K562 (cell line): Measurements from ENCODE around the gene VGLL1. TPM values are rescaled to one million over a fixed set of nuclear protein-coding genes. Genes with fewer than 3 reads are reported as not detected.

Source experiments
- ATAC-seq: fragments of 200-7000 bp; cut with Tn5 transposase; 3 replicates; pipeline ENCODE4 v1.9.1; 2020; ENCODE audit warnings: moderate library complexity
- BruUV-seq: library from RNA; stranded (reverse); fragments of 400-500 nt; replicated peaks from 2 replicates; lab custom pipeline; 2021; lab: Mats Ljungman, UMichigan
- CTCF ChIA-PET: fragments of 300-600 bp; formaldehyde crosslinking; extraction: SDS; loops from one replicate; lab custom pipeline; 2021; ENCODE audit warnings: low intra/inter-chr PET ratio; lab: Yijun Ruan, JAX
- POLR2A ChIA-PET: fragments of 300-600, 350-650 bp; sonication (Branson Sonifier 250); formaldehyde crosslinking; extraction: SDS; loops from one replicate; lab custom pipeline; 2021; ENCODE audit warnings: antibody characterized with exemption, inconsistent platforms; lab: Yijun Ruan, JAX
- DNase-seq, 4 experiments: peaks; one replicate each; pipeline versions ENCODE4 v3.0.0 to v3.0.0-alpha.2; 2011 to 2018; ENCODE audit warnings: low spot score in 3 of 4, mixed read lengths in 3 of 4; ENCODE audit errors: extremely low read depth in 1 of 4
- FAIRE-seq: peaks from 2 replicates; lab custom pipeline; 2011; peaks lifted over from hg19 to GRCh38; lab: Jason Lieb, UNC
- H2AFZ ChIP-seq: 2 replicates; pipeline ENCODE4 v1.6.0; 2011; ENCODE audit warnings: low read depth, low read length, control low read depth, inconsistent platforms
- H3K27ac ChIP-seq: fragments of 200-600 bp; 3 replicates; pipeline ENCODE4 v1.8.0; 2011; ENCODE audit warnings: low read depth, mild to moderate bottlenecking, control low read depth, inconsistent platforms, low read length, moderate library complexity, mixed read lengths; ENCODE audit errors: extremely low read depth
- H3K27me3 ChIP-seq, 2 experiments: fragments of 300-600 bp in 1 of 2; 2 replicates in 1 of 2; 3 replicates in 1 of 2; pipeline versions ENCODE4 v1.6.0 to v1.8.0; 2011; ENCODE audit warnings: inconsistent platforms in 2 of 2, low read length in 2 of 2, mild to moderate bottlenecking in 1 of 2, mixed read lengths in 1 of 2, moderate library complexity in 1 of 2; ENCODE audit not compliant: control insufficient read depth in 2 of 2, insufficient read depth in 2 of 2
- H3K36me3 ChIP-seq: fragments of 300-600 bp; 3 replicates; pipeline ENCODE4 v1.8.0; 2011; ENCODE audit warnings: mild to moderate bottlenecking, low read length, inconsistent platforms; ENCODE audit not compliant: control insufficient read depth, insufficient read depth
- H3K4me1 ChIP-seq, 2 experiments: fragments of 200-600 bp in 1 of 2; replicated peaks in 1 of 2; 2 replicates in 1 of 2; 3 replicates in 1 of 2; pipeline versions ENCODE4 v1.5.1 to v1.8.0; 2011; ENCODE audit warnings: inconsistent platforms in 2 of 2, low read length in 2 of 2, mild to moderate bottlenecking in 1 of 2, mixed read lengths in 1 of 2, moderate library complexity in 1 of 2; ENCODE audit not compliant: control insufficient read depth in 2 of 2, insufficient read depth in 2 of 2
- H3K4me2 ChIP-seq: 2 replicates; pipeline ENCODE4 v1.6.1; 2011; ENCODE audit warnings: low read length, control low read depth, inconsistent platforms, mixed read lengths; ENCODE audit not compliant: insufficient read depth
- H3K4me3 ChIP-seq: fragments of 200-600 bp; sonication (generic), shearing (Covaris generic); 2 replicates; pipeline ENCODE4 v1.5.1; 2016; ENCODE audit warnings: control low read depth, inconsistent platforms
- H3K79me2 ChIP-seq: fragments of 200-600 bp; 3 replicates; pipeline ENCODE4 v1.8.0; 2011; ENCODE audit warnings: low read length, inconsistent platforms; ENCODE audit not compliant: control insufficient read depth, insufficient read depth
- H3K9ac ChIP-seq, 2 experiments: 2 replicates each; pipeline versions ENCODE4 v1.6.0 to v1.6.1; 2011; ENCODE audit warnings: low read depth in 2 of 2, low read length in 2 of 2, control low read depth in 1 of 2, inconsistent platforms in 1 of 2, mild to moderate bottlenecking in 1 of 2, mixed read lengths in 1 of 2; ENCODE audit not compliant: insufficient read depth in 1 of 2
- H3K9me1 ChIP-seq: one replicate; pipeline ENCODE4 v1.6.0; 2011; ENCODE audit warnings: inconsistent platforms, mild to moderate bottlenecking, low read length, moderate library complexity; ENCODE audit not compliant: control insufficient read depth, insufficient read depth
- H3K9me3 ChIP-seq: replicated peaks from 2 replicates; pipeline ENCODE4 v1.5.1; 2011; ENCODE audit warnings: low read depth, low read length, inconsistent platforms; ENCODE audit not compliant: control insufficient read depth, insufficient read depth
- H4K20me1 ChIP-seq: replicated peaks from 2 replicates; pipeline ENCODE4 v1.6.1; 2011; ENCODE audit warnings: low read length, inconsistent platforms, mixed read lengths; ENCODE audit not compliant: control insufficient read depth, insufficient read depth
- FOSL1 ChIP-seq: fragments of 200-800 bp; sonication (Bioruptor generic); conservative IDR thresholded peaks from 2 replicates; pipeline ENCODE4 v1.6.1; 2016; ENCODE audit warnings: missing genetic modification characterization, missing compliant biosample characterization
- PHTF2 ChIP-seq: fragments of 250-450 bp; sonication (Bioruptor Pico); IDR thresholded peaks from 2 replicates; pipeline ENCODE4 v1.5.0; 2021; ENCODE audit warnings: mild to moderate bottlenecking
- SIN3B ChIP-seq: fragments of 450-650 bp; IDR thresholded peaks from 2 replicates; pipeline ENCODE4 v1.6.1; 2017; ENCODE audit warnings: low read depth, mild to moderate bottlenecking, moderate library complexity
- ZBED1 ChIP-seq: IDR thresholded peaks from 2 replicates; pipeline ENCODE4 v1.6.1; 2014
- ZKSCAN3 ChIP-seq: fragments of 250-450 bp; sonication (Bioruptor Pico); IDR thresholded peaks from 2 replicates; pipeline ENCODE4 v1.4.0; 2020
- WGBS: fragments of 100-300 bp; shearing (Covaris generic); methylation state at CpG from one replicate; pipeline ENCODE4 v1.1.6; 2016; ENCODE audit warnings: low coverage, mixed read lengths; ENCODE audit not compliant: insufficient coverage; ENCODE audit errors: missing lambda C conversion rate; 5-methylcytosine and 5-hydroxymethylcytosine counted together
- in situ Hi-C: fragments of 300-500 bp; cut with MboI; formaldehyde crosslinking; loops from 4 replicates; pipeline ENCODE4 v1.15.0; 2018; ENCODE audit warnings: inconsistent platforms, mixed read lengths
- intact Hi-C: fragments of 100-400 bp; cut with micrococcal nuclease; formaldehyde crosslinking; loops from 2 replicates; pipeline ENCODE4 v1.14.2; 2022
- polyA plus RNA-seq, 8 experiments: library from polyadenylated mRNA; depleted of rRNA in 4 of 8; stranded (reverse) in 5 of 8; unstranded in 3 of 8; fragments of >200 nt; fragmentation: Nextera tagmentation in 2 of 8; fragmentation: Illumina TruSeq in 1 of 8; extraction: Ambion mirVana in 2 of 8; extraction: Trizol in 1 of 8; gene quantifications; 2 replicates each; pipeline versions ENCODE4 v1.2.1 to v1.2.3, GENCODE V29; 2011 to 2014; ENCODE audit warnings: inconsistent platforms in 1 of 8, missing spikeins in 1 of 8
- total RNA-seq, 7 experiments: library from RNA; depleted of rRNA in 6 of 7; stranded (reverse); fragments of >200 nt in 6 of 7; fragmentation: Illumina TruSeq in 2 of 7; extraction: Trizol in 2 of 7; gene quantifications; 2 replicates each; pipeline versions ENCODE4 v1.2.1 to v1.2.3, GENCODE V29; 2011 to 2021; ENCODE audit warnings: low replicate concordance in 1 of 7
- TF ChIP-seq, protein P1 (sequence below): IDR thresholded peaks from 2 replicates; pipeline ENCODE4 v1.6.1; 2012; ENCODE audit warnings: low read depth, low read length, improper control_type of control experiment, borderline replicate concordance

VGLL1 gene
- total and polyA plus RNA-seq, 9 of the 15 experiments (the other 6 are each of a cell fraction or from before 2014, with no cell fraction given) = not detected

GRCh38 chrX:136588036-136588435, 56.0 kb downstream of the VGLL1 start (continued):
- TF ChIP-seq SIN3B (no peak), ZKSCAN3 (no peak)

DNA sequence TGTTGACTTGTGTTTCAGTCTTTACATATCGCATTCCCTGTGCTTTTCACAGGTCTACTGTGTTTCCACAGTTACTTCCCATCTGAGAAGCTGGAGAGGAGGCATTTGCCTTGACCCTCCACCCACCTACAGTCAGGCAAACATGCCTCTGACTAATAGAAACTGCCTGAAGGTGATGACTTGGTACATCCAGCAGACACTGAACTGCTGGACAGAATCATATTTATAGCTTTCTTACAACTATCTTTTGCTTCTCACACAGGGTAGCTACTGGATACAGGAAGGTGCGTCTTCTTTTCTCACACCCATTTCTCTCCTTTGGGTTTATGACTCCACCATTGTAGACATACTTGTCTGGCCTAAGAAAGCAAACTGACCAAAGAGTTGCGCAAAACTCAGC, 58.0 kb downstream of the VGLL1 start:
- ChIA-PET CTCF (no interaction called here), POLR2A (no interaction called here)
- no peak for FAIRE-seq
- no peaks in the 10 kb centered on the region for H3K9me3 ChIP-seq
- intact Hi-C loops = no loop called here
- DNase-seq = no peak
- ATAC-seq = no peak
- no peak overlapping the region for H2AFZ ChIP-seq
- H3K9ac ChIP-seq = no peak overlapping the region
- in situ Hi-C loops = no loop called here
- no peaks in the 10 kb centered on the region; a peak in 1 of 5 replicates for H3K27me3 ChIP-seq
- no peaks in the 10 kb centered on the region for H4K20me1 ChIP-seq
- H3K79me2 ChIP-seq = no peaks in the 10 kb centered on the region
- no peaks in the 10 kb centered on the region for H3K4me1 ChIP-seq
- BruUV-seq = no TSS peak
- H3K4me3 ChIP-seq = no peak overlapping the region
- no peak for TF ChIP-seq FOSL1
- TF ChIP-seq, protein P1, sequence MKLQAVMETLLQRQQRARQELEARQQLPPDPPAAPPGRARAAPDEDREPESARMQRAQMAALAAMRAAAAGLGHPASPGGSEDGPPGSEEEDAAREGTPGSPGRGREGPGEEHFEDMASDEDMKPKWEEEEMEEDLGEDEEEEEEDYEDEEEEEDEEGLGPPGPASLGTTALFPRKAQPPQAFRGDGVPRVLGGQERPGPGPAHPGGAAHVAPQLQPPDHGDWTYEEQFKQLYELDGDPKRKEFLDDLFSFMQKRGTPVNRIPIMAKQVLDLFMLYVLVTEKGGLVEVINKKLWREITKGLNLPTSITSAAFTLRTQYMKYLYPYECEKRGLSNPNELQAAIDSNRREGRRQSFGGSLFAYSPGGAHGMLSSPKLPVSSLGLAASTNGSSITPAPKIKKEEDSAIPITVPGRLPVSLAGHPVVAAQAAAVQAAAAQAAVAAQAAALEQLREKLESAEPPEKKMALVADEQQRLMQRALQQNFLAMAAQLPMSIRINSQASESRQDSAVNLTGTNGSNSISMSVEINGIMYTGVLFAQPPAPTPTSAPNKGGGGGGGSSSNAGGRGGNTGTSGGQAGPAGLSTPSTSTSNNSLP = no peak
- no peak for TF ChIP-seq ZBED1
- no peak for TF ChIP-seq PHTF2 (CRISPR knock-in tag)
- WGBS = 21% methylated on average over 3 of the region's 3 CpGs
- no peak overlapping the region for H3K27ac ChIP-seq
- no peaks in the 10 kb centered on the region for H3K9me1 ChIP-seq
- H3K36me3 ChIP-seq = no peaks in the 10 kb centered on the region
- no peak overlapping the region for H3K4me2 ChIP-seq
